ENCODE results near the gene HDAC11. TPM values are rescaled to one million over a fixed set of nuclear protein-coding genes. Genes with fewer than 3 reads are reported as not detected.
A peak's percentile ranks its signal among the peaks of the same experiment; 100 is the strongest.

Gene HDAC11
- total RNA-seq, 4 donors from 2014 or later = 20.6 to 28.3 (median 22.8) TPM

GRCh38 chr3:13494463-13495350 is 14.6 kb downstream of the HDAC11 start:
- intact Hi-C loops (cut with DNase I; ENCODE audit: low total_unique reads) = loop anchor here (5.0 to 10.0 kb wide), 2 partner anchors 380 to 402 kb away; no protein-coding TSS in a partner anchor
- 54 to 65% methylated on average over 10 to 11 of the region's 11 CpGs for WGBS, 2 donors
- H3K4me3 ChIP-seq (ENCODE audit: low read depth, poor library complexity, severe bottlenecking) = no peak overlapping the region
- TF ChIP-seq CTCF (IDR thresholded peaks at IDR 0.05) (no peak), POLR2A (IDR thresholded peaks at IDR 0.05) (no peak)
- DNase-seq (ENCODE audit: low spot score in 2 of 2) = no peak

- H3K4me3 ChIP-seq (ENCODE audit: low read depth, poor library complexity, severe bottlenecking) = no peak overlapping the region
- 90 to 94% methylated on average over 3 of the region's 3 CpGs for WGBS, 2 donors
- intact Hi-C loops (cut with DNase I; ENCODE audit: low total_unique reads) = loop anchor here (5.0 to 10.0 kb wide), 2 partner anchors 379 to 403 kb away; no protein-coding TSS in a partner anchor
- no peak for TF ChIP-seq CTCF (IDR thresholded peaks at IDR 0.05)
- TF ChIP-seq POLR2A (IDR thresholded peaks at IDR 0.05) = no peak
- no peak for DNase-seq (ENCODE audit: low spot score in 2 of 2)
Observed at GRCh38 chr3:13495351-13495813, 15.3 kb downstream of the HDAC11 start.

GRCh38 chr3:13495921-13496723 is 16.0 kb downstream of the HDAC11 start:
- peak; percentile 84 to 96 for DNase-seq (ENCODE audit: low spot score in 2 of 2)
- WGBS, 2 donors = 37 to 40% methylated on average over 12 of the region's 12 CpGs
- intact Hi-C loops (cut with DNase I; ENCODE audit: low total_unique reads) = loop anchor here (1.0 to 10.0 kb wide), 3 partner anchors 152 to 404 kb away; no protein-coding TSS in a partner anchor
- TF ChIP-seq POLR2A (IDR thresholded peaks at IDR 0.05) = no peak
- TF ChIP-seq CTCF (IDR thresholded peaks at IDR 0.05) = peak in 2 of 3 donors; percentile 77 to 79
- no peak overlapping the region for H3K4me3 ChIP-seq (ENCODE audit: low read depth, poor library complexity, severe bottlenecking)

GRCh38 chr3:13496879-13497278 is 16.8 kb downstream of the HDAC11 start:
- no peak for DNase-seq (ENCODE audit: low spot score in 2 of 2)
- 62 to 73% methylated on average over 6 of the region's 6 CpGs for WGBS, 2 donors
- H3K4me3 ChIP-seq (ENCODE audit: low read depth, poor library complexity, severe bottlenecking) = no peak overlapping the region
- intact Hi-C loops (cut with DNase I; ENCODE audit: low total_unique reads) = loop anchor here (1.0 to 10.0 kb wide), 3 partner anchors 151 to 405 kb away; no protein-coding TSS in a partner anchor
- TF ChIP-seq CTCF (IDR thresholded peaks at IDR 0.05) (no peak), POLR2A (IDR thresholded peaks at IDR 0.05) (no peak)

- intact Hi-C loops (cut with DNase I; ENCODE audit: low total_unique reads) = loop anchor here (5.0 to 10.0 kb wide), 2 partner anchors 377 to 405 kb away; no protein-coding TSS in a partner anchor
- no peak for TF ChIP-seq POLR2A (IDR thresholded peaks at IDR 0.05)
Observed at GRCh38 chr3:13497386-13497785, 17.3 kb downstream of the HDAC11 start.

More at GRCh38 chr3:13497386-13497785, 17.3 kb downstream of the HDAC11 start:
- DNase-seq (ENCODE audit: low spot score in 2 of 2) = no peak
- H3K4me3 ChIP-seq (ENCODE audit: low read depth, poor library complexity, severe bottlenecking) = no peak overlapping the region
- WGBS, 2 donors = 44 to 61% methylated on average over 2 of the region's 2 CpGs
